Loucy (cell line): ENCODE data around the gene BARX2.

Experiments used
- CTCF ChIP-seq: fragments of 200-600 bp; sonication (generic); conservative IDR thresholded peaks from 2 replicates; pipeline ENCODE4 v1.5.1; 2014; ENCODE audit warnings: mild to moderate bottlenecking, antibody characterized with exemption, low read length
- EZH2phosphoT487 ChIP-seq: fragments of 200-600 bp; IDR thresholded peaks from 2 replicates; pipeline ENCODE4 v1.6.1; 2018; ENCODE audit warnings: antibody characterized with exemption, mild to moderate bottlenecking, moderate library complexity, borderline replicate concordance

GRCh38 chr11:129373489-129373953 lies 2.1 kb upstream of the BARX2 start:
- TF ChIP-seq CTCF (no peak), EZH2phosphoT487 (no peak)
